ENCODE results near the gene VWA3A. TPM values are rescaled to one million over a fixed set of nuclear protein-coding genes. Genes with fewer than 3 reads are reported as not detected.

The VWA3A gene
- total RNA-seq, 1 experiment from 2014 or later, result not detected

DNA sequence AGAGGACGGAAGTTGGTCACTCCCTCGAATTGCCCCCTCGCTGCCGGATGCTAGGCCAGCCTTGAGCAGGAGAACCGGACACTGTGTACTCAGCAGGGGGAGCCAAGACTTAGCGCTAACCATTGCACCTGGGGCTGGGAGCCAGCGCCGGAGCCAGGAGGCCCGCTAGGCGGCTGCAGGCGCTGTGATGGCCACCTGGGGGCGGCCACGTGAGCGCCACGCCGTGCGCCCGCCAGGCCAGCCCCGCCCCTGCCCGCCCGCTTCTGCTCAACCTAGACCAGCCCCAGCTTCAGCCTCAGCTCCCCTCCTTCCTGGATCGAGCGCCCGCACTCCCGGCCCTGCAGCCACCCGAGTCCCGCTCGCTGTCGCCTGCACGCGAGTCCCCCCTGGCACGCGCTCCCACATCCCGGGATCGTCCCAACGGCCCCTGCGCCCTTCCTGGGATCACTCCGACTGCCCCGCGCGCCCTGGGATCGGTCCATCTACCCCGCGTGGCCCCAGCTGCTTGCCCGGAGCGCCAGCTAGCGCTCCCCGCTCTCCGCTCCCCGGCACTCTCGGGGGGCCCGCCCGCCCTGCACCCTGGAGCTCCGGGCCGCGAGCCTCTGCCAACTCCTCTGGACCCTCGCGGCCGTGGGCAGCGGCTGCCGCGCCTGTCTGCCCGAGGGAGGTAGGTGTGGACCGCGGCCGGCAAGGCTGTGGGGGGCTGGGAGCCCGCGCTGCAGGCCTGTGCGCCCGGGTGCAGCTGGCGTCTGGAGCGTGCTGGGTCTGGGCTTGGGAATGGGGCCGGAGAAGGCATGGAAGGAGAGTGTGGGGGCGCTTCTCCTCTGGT lies 113.9 kb downstream of the VWA3A start, which contains the start of gene EEF2K (continued):
- TF ChIP-seq, protein P1, sequence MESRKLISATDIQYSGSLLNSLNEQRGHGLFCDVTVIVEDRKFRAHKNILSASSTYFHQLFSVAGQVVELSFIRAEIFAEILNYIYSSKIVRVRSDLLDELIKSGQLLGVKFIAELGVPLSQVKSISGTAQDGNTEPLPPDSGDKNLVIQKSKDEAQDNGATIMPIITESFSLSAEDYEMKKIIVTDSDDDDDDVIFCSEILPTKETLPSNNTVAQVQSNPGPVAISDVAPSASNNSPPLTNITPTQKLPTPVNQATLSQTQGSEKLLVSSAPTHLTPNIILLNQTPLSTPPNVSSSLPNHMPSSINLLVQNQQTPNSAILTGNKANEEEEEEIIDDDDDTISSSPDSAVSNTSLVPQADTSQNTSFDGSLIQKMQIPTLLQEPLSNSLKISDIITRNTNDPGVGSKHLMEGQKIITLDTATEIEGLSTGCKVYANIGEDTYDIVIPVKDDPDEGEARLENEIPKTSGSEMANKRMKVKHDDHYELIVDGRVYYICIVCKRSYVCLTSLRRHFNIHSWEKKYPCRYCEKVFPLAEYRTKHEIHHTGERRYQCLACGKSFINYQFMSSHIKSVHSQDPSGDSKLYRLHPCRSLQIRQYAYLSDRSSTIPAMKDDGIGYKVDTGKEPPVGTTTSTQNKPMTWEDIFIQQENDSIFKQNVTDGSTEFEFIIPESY (IDR thresholded peaks at IDR 0.05; ENCODE audit: extremely low read depth, insufficient replicate concordance, low read length), result no peak
- TF ChIP-seq FOSL1 (IDR thresholded peaks at IDR 0.05; ENCODE audit: low read depth) (no peak), JUND (IDR thresholded peaks at IDR 0.05) (no peak), ZNF274 (IDR thresholded peaks at IDR 0.05; ENCODE audit: low read depth, low read length) (no peak), SIN3A (IDR thresholded peaks at IDR 0.05; ENCODE audit: low read depth) (peak; percentile 88), YY1 (IDR thresholded peaks at IDR 0.05; ENCODE audit: extremely low read depth, insufficient replicate concordance, low read depth, low read length) (peak; percentile 79), POLR2AphosphoS5 (IDR thresholded peaks at IDR 0.05; ENCODE audit: low read depth, low read length) (peak; percentile 89)
- TF ChIP-seq, protein P2, sequence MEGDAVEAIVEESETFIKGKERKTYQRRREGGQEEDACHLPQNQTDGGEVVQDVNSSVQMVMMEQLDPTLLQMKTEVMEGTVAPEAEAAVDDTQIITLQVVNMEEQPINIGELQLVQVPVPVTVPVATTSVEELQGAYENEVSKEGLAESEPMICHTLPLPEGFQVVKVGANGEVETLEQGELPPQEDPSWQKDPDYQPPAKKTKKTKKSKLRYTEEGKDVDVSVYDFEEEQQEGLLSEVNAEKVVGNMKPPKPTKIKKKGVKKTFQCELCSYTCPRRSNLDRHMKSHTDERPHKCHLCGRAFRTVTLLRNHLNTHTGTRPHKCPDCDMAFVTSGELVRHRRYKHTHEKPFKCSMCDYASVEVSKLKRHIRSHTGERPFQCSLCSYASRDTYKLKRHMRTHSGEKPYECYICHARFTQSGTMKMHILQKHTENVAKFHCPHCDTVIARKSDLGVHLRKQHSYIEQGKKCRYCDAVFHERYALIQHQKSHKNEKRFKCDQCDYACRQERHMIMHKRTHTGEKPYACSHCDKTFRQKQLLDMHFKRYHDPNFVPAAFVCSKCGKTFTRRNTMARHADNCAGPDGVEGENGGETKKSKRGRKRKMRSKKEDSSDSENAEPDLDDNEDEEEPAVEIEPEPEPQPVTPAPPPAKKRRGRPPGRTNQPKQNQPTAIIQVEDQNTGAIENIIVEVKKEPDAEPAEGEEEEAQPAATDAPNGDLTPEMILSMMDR (IDR thresholded peaks at IDR 0.05 in 2 of 3, conservative IDR thresholded peaks at IDR 0.05 in 1 of 3; ENCODE audit: borderline replicate concordance in 1 of 3, insufficient read depth in 1 of 3, low read depth in 2 of 3, low read length in 2 of 3), result peak; percentile 61 to 96 (median 62)
- TF ChIP-seq, protein P3, sequence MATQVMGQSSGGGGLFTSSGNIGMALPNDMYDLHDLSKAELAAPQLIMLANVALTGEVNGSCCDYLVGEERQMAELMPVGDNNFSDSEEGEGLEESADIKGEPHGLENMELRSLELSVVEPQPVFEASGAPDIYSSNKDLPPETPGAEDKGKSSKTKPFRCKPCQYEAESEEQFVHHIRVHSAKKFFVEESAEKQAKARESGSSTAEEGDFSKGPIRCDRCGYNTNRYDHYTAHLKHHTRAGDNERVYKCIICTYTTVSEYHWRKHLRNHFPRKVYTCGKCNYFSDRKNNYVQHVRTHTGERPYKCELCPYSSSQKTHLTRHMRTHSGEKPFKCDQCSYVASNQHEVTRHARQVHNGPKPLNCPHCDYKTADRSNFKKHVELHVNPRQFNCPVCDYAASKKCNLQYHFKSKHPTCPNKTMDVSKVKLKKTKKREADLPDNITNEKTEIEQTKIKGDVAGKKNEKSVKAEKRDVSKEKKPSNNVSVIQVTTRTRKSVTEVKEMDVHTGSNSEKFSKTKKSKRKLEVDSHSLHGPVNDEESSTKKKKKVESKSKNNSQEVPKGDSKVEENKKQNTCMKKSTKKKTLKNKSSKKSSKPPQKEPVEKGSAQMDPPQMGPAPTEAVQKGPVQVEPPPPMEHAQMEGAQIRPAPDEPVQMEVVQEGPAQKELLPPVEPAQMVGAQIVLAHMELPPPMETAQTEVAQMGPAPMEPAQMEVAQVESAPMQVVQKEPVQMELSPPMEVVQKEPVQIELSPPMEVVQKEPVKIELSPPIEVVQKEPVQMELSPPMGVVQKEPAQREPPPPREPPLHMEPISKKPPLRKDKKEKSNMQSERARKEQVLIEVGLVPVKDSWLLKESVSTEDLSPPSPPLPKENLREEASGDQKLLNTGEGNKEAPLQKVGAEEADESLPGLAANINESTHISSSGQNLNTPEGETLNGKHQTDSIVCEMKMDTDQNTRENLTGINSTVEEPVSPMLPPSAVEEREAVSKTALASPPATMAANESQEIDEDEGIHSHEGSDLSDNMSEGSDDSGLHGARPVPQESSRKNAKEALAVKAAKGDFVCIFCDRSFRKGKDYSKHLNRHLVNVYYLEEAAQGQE (IDR thresholded peaks at IDR 0.05; ENCODE audit: low read depth), result no peak

Other genes with a start within 250 kb of the VWA3A start
- gene NPIPB4, start 234.8 kb upstream of the VWA3A start, total RNA-seq (2021; ENCODE audit: unreplicated experiment), result 68.3 TPM
- 249 TPM for gene UQCRC2, start 139.2 kb upstream of the VWA3A start, total RNA-seq (2021; ENCODE audit: unreplicated experiment)
- not detected for gene PDZD9, start 91.4 kb upstream of the VWA3A start, total RNA-seq (2021; ENCODE audit: unreplicated experiment)
- gene MOSMO, start 84.4 kb upstream of the VWA3A start, total RNA-seq (2021; ENCODE audit: unreplicated experiment), result 27.6 TPM
- 0.27 TPM for gene SDR42E2, start 70.0 kb downstream of the VWA3A start, total RNA-seq (2021; ENCODE audit: unreplicated experiment)
- gene EEF2K, start 113.7 kb downstream of the VWA3A start, total RNA-seq (2021; ENCODE audit: unreplicated experiment), result 31.0 TPM
- 65.0 TPM for gene POLR3E, start 204.9 kb downstream of the VWA3A start, total RNA-seq (2021; ENCODE audit: unreplicated experiment)

All from HCT116 (cell line).